ENCODE data around the gene ATP10D. TPM values are rescaled to one million over a fixed set of nuclear protein-coding genes. Genes with fewer than 3 reads are reported as not detected.
A peak's percentile ranks its signal among the peaks of the same experiment; 100 is the strongest.

ATP10D gene
- 1 to 10 TPM; 3.7 to 4.1 TPM for total RNA-seq

GRCh38 chr4:47485047-47485692, at the start of gene ATP10D:
ATP10D (plus strand) TSS chr4:47485275; CDS start chr4:47512541, 27,266 bp downstream.
- DNase-seq, result peak; percentile 75
- H3K4me3 Mint-ChIP-seq, result peak within 1 kb of the TSS; percentile 91
- POLR2A ChIA-PET, result interaction anchor here (0.6 to 1.5 kb wide), 3 partner anchors 22 to 863 kb away, joined by 3 to 7 read pairs (median 5); partner anchors contain the start of gene COMMD8
- no peaks in the 10 kb centered on the region for H3K9me3 Mint-ChIP-seq
- no peaks in the 10 kb centered on the region for H3K27me3 Mint-ChIP-seq
- H3K36me3 Mint-ChIP-seq (ENCODE audit: low read depth), result no peaks in the 10 kb centered on the region
- CTCF ChIA-PET, result interaction anchor here (0.7 to 2.9 kb wide), 5 partner anchors 12 to 676 kb away, joined by 4 to 14 read pairs (median 4); partner anchors contain the start of gene COMMD8
- peak within 1 kb of the TSS; percentile 95 for H3K27ac Mint-ChIP-seq
- H3K4me1 Mint-ChIP-seq, result peaks cover 29% of the 10 kb centered on the region

- no peak overlapping the region for H3K4me3 Mint-ChIP-seq
- POLR2A ChIA-PET, result no interaction called here
- H3K27ac Mint-ChIP-seq, result no peak overlapping the region
- peaks cover 8% of the 10 kb centered on the region for H3K4me1 Mint-ChIP-seq
- H3K9me3 Mint-ChIP-seq, result no peaks in the 10 kb centered on the region
- H3K36me3 Mint-ChIP-seq (ENCODE audit: low read depth), result no peaks in the 10 kb centered on the region
- no peaks in the 10 kb centered on the region for H3K27me3 Mint-ChIP-seq
- CTCF ChIA-PET, result no interaction called here
- DNase-seq, result no peak
Measured at GRCh38 chr4:47442980-47443379, 42.1 kb upstream of the ATP10D start.

GRCh38 chr4:47444031-47444430, 41.0 kb upstream of the ATP10D start:
- Mint-ChIP-seq H3K27me3 (no peaks in the 10 kb centered on the region), H3K4me1 (peaks cover 8% of the 10 kb centered on the region), H3K27ac (no peak overlapping the region), H3K36me3 (ENCODE audit: low read depth) (peaks cover under 1% of the 10 kb centered on the region), H3K4me3 (no peak overlapping the region), H3K9me3 (no peaks in the 10 kb centered on the region)
- no peak for DNase-seq
- ChIA-PET CTCF (no interaction called here), POLR2A (no interaction called here)

GRCh38 chr4:47451657-47452056, 33.4 kb upstream of the ATP10D start:
- ChIA-PET CTCF (no interaction called here), POLR2A (no interaction called here)
- H3K27ac Mint-ChIP-seq, result no peak overlapping the region
- no peaks in the 10 kb centered on the region for H3K4me1 Mint-ChIP-seq
- no peaks in the 10 kb centered on the region for H3K9me3 Mint-ChIP-seq
- no peak for DNase-seq
- H3K4me3 Mint-ChIP-seq, result no peak overlapping the region
- H3K36me3 Mint-ChIP-seq (ENCODE audit: low read depth), result peaks cover 26% of the 10 kb centered on the region
- no peaks in the 10 kb centered on the region for H3K27me3 Mint-ChIP-seq

GRCh38 chr4:47462799-47463234, 22.3 kb upstream of the ATP10D start:
- ChIA-PET POLR2A (interaction anchor here (0.6 to 1.0 kb wide), 2 partner anchors 10 to 22 kb away, joined by 3 to 5 read pairs; partner anchors contain the start of gene ATP10D), CTCF (interaction anchor here (0.8 to 3.3 kb wide), 7 partner anchors 8 to 32 kb away, joined by 3 to 14 read pairs (median 6); partner anchors contain the start of gene ATP10D)
- H3K9me3 Mint-ChIP-seq, result no peaks in the 10 kb centered on the region
- H3K4me1 Mint-ChIP-seq, result peaks cover 31% of the 10 kb centered on the region
- H3K27me3 Mint-ChIP-seq, result no peaks in the 10 kb centered on the region
- peak overlapping the region; percentile 84 for H3K4me3 Mint-ChIP-seq
- peaks cover 16% of the 10 kb centered on the region for H3K36me3 Mint-ChIP-seq (ENCODE audit: low read depth)
- H3K27ac Mint-ChIP-seq, result peak overlapping the region; percentile 90
- no peak for DNase-seq

GRCh38 chr4:47463235-47463956, 21.7 kb upstream of the ATP10D start, which contains the start of gene COMMD8:
COMMD8 (minus strand) TSS chr4:47463702; CDS start chr4:47463651, 51 bp downstream.
- peak within 1 kb of the TSS; percentile 84 for H3K4me3 Mint-ChIP-seq
- H3K4me1 Mint-ChIP-seq, result peaks cover 31% of the 10 kb centered on the region
- H3K27ac Mint-ChIP-seq, result peak within 1 kb of the TSS; percentile 90
- CTCF ChIA-PET, result interaction anchor here (0.8 to 3.3 kb wide), 8 partner anchors 8 to 77 kb away, joined by 3 to 14 read pairs (median 5); partner anchors contain the start of gene ATP10D
- no peaks in the 10 kb centered on the region for H3K9me3 Mint-ChIP-seq
- peak; percentile 98 for DNase-seq
- H3K36me3 Mint-ChIP-seq (ENCODE audit: low read depth), result peaks cover 14% of the 10 kb centered on the region
- H3K27me3 Mint-ChIP-seq, result no peaks in the 10 kb centered on the region
- POLR2A ChIA-PET, result interaction anchor here (0.6 to 1.0 kb wide), 2 partner anchors 9 to 21 kb away, joined by 3 to 5 read pairs; partner anchors contain the start of gene ATP10D

GRCh38 chr4:47465004-47465403, 20.1 kb upstream of the ATP10D start:
- Mint-ChIP-seq H3K4me1 (peaks cover 28% of the 10 kb centered on the region), H3K36me3 (ENCODE audit: low read depth) (peaks cover 3% of the 10 kb centered on the region), H3K9me3 (no peaks in the 10 kb centered on the region), H3K27ac (no peak overlapping the region), H3K4me3 (no peak overlapping the region), H3K27me3 (peaks cover 4% of the 10 kb centered on the region)
- ChIA-PET POLR2A (no interaction called here), CTCF (interaction anchor here (0.6 to 3.3 kb wide), 3 partner anchors 19 to 91 kb away, joined by 3 to 14 read pairs (median 3); partner anchors contain the start of gene ATP10D)
- DNase-seq, result no peak

- H3K4me1 Mint-ChIP-seq, result peaks cover 23% of the 10 kb centered on the region
- DNase-seq, result no peak
- peaks cover 4% of the 10 kb centered on the region for H3K27me3 Mint-ChIP-seq
- CTCF ChIA-PET, result no interaction called here
- H3K27ac Mint-ChIP-seq, result no peak overlapping the region
- H3K4me3 Mint-ChIP-seq, result no peak overlapping the region
- POLR2A ChIA-PET, result no interaction called here
- H3K36me3 Mint-ChIP-seq (ENCODE audit: low read depth), result peaks cover 3% of the 10 kb centered on the region
- H3K9me3 Mint-ChIP-seq, result no peaks in the 10 kb centered on the region
Measured at GRCh38 chr4:47466056-47466785, 18.9 kb upstream of the ATP10D start.

GRCh38 chr4:47468706-47469365, 16.2 kb upstream of the ATP10D start:
- H3K27me3 Mint-ChIP-seq, result peaks cover 4% of the 10 kb centered on the region
- H3K4me1 Mint-ChIP-seq, result peaks cover 1% of the 10 kb centered on the region
- ChIA-PET CTCF (interaction anchor here (1.4 kb wide), 1 partner anchor 8 kb away, joined by 3 read pairs; no protein-coding TSS in a partner anchor), POLR2A (no interaction called here)
- H3K36me3 Mint-ChIP-seq (ENCODE audit: low read depth), result no peaks in the 10 kb centered on the region
- no peaks in the 10 kb centered on the region for H3K9me3 Mint-ChIP-seq
- DNase-seq, result no peak
- no peak overlapping the region for H3K4me3 Mint-ChIP-seq
- no peak overlapping the region for H3K27ac Mint-ChIP-seq

- no peaks in the 10 kb centered on the region for H3K36me3 Mint-ChIP-seq (ENCODE audit: low read depth)
- no peak overlapping the region for H3K27ac Mint-ChIP-seq
- no peak for DNase-seq
- peaks cover 7% of the 10 kb centered on the region for H3K27me3 Mint-ChIP-seq
- ChIA-PET CTCF (no interaction called here), POLR2A (no interaction called here)
- H3K9me3 Mint-ChIP-seq, result no peaks in the 10 kb centered on the region
- H3K4me1 Mint-ChIP-seq, result no peaks in the 10 kb centered on the region
- H3K4me3 Mint-ChIP-seq, result no peak overlapping the region
Measured at GRCh38 chr4:47469951-47470350, 15.1 kb upstream of the ATP10D start.

- no peaks in the 10 kb centered on the region for H3K36me3 Mint-ChIP-seq (ENCODE audit: low read depth)
- H3K9me3 Mint-ChIP-seq, result no peaks in the 10 kb centered on the region
- peaks cover 7% of the 10 kb centered on the region for H3K27me3 Mint-ChIP-seq
- CTCF ChIA-PET, result interaction anchor here (1.4 to 3.1 kb wide), 3 partner anchors 8 to 13 kb away, joined by 6 to 8 read pairs (median 6); partner anchors contain the start of genes ATP10D and COMMD8
- H3K27ac Mint-ChIP-seq, result no peak overlapping the region
- POLR2A ChIA-PET, result no interaction called here
- no peak for DNase-seq
- no peak overlapping the region for H3K4me3 Mint-ChIP-seq
- H3K4me1 Mint-ChIP-seq, result no peaks in the 10 kb centered on the region
Measured at GRCh38 chr4:47471064-47471463, 14.0 kb upstream of the ATP10D start.

- Mint-ChIP-seq H3K4me1 (no peaks in the 10 kb centered on the region), H3K36me3 (ENCODE audit: low read depth) (no peaks in the 10 kb centered on the region), H3K9me3 (no peaks in the 10 kb centered on the region), H3K27me3 (peaks cover 7% of the 10 kb centered on the region), H3K4me3 (no peak overlapping the region), H3K27ac (no peak overlapping the region)
- CTCF ChIA-PET, result interaction anchor here (1.4 to 3.1 kb wide), 3 partner anchors 8 to 13 kb away, joined by 6 to 8 read pairs (median 6); partner anchors contain the start of genes ATP10D and COMMD8
- POLR2A ChIA-PET, result no interaction called here
- DNase-seq, result no peak
Measured at GRCh38 chr4:47471591-47471990, 13.5 kb upstream of the ATP10D start.
